Fibroblast of skin of right quadriceps (primary cell): Measurements from ENCODE around the gene NKIRAS2.

Experiments
- DNase-seq: peaks from one replicate; pipeline ENCODE4 v3.0.0-alpha.2; 2013

Gene NKIRAS2

GRCh38 chr17:42058063-42058462 is 38.2 kb downstream of the NKIRAS2 start:
- no peak for DNase-seq

DNA sequence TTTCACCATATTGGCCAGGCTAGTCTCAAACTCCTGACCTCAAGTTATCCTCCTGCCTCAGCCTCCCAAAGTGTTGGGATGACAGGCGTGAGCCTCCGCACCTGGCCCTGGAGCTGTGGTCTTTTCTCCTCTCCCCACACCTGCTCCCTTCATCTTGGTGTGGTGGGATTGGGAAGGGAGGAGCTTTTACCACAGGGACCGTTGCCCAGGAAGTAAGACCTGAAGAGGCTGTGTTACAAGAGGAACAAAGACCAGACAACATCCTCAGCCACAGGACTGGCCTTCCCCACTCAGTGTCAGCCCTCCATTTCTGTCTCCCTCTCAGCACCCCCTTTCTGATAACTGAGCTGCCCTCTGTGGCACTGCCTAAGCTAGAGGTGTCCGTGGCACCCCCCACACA is 39.9 kb downstream of the NKIRAS2 start:
- no peak for DNase-seq

DNA sequence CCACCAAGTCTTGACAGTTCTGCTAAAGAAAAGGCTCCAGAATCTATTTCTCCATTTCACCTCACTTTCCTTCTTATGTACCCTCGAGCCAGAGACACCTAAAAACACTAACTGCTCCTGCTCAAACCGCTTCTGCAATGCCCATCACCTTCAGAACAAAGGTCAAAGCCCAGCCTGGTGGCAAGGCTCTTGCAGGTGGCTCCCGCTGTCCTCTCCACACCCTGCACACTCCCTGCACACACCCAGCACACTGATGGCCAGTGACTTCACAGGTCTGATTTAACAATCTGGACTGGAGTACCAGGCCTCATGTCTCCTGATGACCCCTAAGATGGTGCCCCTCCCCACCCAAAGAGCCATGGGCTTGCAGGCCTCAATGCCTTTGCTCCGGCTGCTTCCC is 40.3 kb downstream of the NKIRAS2 start:
- no peak for DNase-seq

GRCh38 chr17:42061646-42062487 is 42.0 kb downstream of the NKIRAS2 start:
- DNase-seq, result no peak

DNA sequence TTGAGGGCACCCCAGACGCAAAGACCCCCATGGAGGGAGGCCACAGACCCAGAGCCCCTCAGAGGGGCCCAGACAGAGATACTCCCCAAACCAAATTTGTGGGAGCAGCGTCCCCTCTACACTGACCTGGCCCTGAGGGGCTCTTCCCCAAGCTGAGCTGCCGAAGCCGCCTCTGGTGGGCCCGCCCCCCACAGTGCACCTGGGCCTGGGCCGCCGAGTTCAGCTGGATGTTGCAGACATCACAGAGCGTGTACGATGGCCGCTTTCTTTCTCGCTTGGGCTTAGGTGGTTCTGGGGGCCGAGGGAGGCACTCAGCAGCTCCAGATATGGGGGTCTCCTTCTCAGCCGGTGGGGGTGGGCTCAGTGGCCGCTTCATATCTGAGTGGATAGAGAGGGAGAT is 42.8 kb downstream of the NKIRAS2 start:
- no peak for DNase-seq

GRCh38 chr17:42065201-42065600 is 45.3 kb downstream of the NKIRAS2 start:
- DNase-seq, result no peak

- DNase-seq, result peak; percentile 24
Measured at GRCh38 chr17:42067371-42068091, 47.6 kb downstream of the NKIRAS2 start.

DNA sequence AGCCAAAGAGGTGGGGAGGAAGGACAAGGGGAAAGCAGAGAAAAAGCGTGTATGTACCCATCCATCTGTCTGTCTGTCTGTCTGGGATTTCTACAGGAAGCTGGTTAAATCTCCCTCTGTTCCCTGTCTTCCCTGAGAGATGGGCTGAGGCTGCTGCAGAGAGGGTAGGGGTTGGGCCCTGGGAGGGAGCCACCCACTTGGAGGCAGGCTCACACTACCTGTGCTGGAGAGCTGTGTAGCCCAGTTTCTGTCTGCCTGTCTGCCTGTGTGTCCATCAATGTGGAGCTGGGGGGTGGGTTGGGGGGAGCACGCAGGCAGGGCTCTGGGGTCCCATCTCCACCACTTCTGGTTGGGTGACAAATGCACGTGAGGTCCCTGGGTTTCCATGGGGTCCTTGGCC is 49.1 kb downstream of the NKIRAS2 start:
- DNase-seq, result no peak

DNA sequence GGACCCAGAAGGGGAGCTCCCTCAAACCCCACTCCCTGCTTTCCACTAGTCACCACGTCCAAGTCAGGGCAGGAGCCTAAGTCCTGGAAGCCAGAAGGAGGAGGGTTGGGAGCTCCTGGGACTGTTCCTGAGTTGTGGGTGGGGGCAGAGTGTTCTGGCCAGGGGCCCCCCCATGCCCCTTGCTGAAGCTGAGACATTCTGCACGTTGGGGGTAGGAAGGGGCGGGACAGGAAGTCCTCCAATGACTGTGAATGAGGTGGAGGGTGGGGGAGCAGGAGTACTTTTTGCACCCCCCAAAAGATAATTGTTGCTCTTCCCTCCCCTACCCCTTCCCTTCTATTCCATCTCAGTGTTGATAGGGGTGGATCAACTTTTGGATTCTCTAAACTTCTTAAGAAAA is 51.9 kb downstream of the NKIRAS2 start:
- no peak for DNase-seq

DNA sequence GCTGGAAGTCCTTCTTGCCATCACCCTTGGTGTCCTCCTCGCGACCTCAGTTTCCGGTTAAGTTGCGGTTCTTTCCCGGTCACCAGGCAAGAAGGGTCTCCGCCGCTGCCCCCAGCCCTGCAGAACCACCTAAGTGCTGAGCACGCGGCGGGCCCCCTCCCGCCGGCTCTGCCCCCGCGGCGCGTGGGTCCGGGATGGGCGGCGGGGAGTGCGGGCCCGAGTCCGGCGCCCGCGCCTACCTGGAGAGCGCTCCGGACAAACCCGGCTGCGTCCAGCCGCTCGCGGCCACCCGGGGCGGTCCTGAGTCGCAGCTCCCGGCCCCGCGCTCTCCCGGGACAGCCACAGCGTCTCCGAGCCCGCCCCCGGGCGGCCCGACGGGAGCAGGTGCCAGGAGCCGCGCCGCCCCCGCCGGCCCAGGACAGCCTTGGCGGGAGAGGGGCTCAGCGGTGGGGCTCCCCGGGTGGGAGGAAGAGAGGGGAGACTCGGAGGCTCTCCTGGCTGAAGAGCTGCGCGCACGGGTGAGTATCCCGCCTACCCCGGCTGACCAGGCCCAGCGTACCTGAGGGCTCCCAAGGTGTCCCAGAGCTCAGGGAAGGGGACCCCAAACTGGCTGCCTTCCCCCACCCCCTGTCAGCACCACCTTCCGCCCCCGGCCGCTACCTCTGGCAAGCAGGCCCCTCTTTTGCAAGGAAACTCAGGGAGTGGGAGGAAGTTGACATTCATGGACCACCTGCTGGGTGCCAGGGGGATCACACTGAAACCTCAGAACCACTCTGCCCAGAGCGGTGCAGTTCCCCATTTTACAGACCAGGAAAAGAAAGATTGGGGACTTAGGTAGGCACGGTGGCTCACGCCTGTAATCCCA is 52.7 kb downstream of the NKIRAS2 start:
- no peak for DNase-seq
